GM13976 (cell line): Measurements from ENCODE around the gene SMIM13.

Source experiments
- DNase-seq: peaks from one replicate; pipeline ENCODE4 v3.0.0; 2012; ENCODE audit warnings: low spot score
- in situ Hi-C: fragments of 300-500 bp; cut with MboI; formaldehyde crosslinking; loops from one replicate; pipeline ENCODE4 v1.12.0; 2022; ENCODE audit warnings: low sequenced_read_pairs, mixed read lengths, inconsistent platforms; ENCODE audit not compliant: unreplicated experiment
- TF ChIP-seq, protein P1 (sequence below): IDR thresholded peaks from 2 replicates; pipeline ENCODE4 v1.5.1; 2012; ENCODE audit warnings: borderline replicate concordance, mild to moderate bottlenecking; ENCODE audit not compliant: insufficient read depth; ENCODE audit errors: extremely low read depth, missing control alignments, control extremely low read depth

SMIM13 gene

DNA sequence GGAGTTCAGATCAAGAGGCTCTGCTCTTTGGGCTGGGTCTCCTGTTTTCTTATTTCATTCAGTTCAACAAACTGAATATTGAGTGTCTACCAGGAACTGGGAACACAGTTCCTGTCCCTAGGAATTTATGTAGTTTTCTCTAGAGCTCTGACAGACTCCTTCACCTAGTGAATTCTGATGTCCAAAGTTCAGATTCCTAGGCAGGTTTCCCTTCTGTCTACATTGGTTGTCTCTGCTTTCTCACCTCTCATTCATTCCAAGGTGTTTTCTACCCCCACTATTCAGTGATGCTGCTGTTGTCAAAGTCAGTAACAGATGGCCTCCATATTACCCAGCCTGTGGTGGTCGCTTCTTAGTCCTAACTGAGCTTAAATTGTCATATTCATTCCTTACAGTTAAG is 4.4 kb downstream of the SMIM13 start:
- in situ Hi-C loops = no loop called here

DNA sequence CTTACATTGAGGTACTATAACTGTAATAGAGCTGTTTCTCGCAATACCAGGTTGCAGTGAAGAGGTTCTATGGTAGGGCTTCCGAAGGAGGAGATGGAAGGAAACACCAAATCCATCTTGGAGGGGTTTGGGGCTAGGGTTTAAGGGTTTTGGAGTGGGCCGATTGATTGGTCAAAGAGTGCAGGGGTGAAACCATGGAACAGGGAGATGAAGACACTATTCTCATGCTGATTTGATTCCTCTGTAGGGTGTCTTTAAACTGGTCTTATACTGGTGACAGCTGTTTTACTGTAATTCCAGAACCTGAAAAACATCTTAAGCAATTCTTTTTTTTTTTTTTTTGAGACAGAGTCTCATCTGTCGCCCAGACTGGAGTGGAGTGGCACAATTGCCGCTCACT is 7.8 kb downstream of the SMIM13 start:
- TF ChIP-seq, protein P1, sequence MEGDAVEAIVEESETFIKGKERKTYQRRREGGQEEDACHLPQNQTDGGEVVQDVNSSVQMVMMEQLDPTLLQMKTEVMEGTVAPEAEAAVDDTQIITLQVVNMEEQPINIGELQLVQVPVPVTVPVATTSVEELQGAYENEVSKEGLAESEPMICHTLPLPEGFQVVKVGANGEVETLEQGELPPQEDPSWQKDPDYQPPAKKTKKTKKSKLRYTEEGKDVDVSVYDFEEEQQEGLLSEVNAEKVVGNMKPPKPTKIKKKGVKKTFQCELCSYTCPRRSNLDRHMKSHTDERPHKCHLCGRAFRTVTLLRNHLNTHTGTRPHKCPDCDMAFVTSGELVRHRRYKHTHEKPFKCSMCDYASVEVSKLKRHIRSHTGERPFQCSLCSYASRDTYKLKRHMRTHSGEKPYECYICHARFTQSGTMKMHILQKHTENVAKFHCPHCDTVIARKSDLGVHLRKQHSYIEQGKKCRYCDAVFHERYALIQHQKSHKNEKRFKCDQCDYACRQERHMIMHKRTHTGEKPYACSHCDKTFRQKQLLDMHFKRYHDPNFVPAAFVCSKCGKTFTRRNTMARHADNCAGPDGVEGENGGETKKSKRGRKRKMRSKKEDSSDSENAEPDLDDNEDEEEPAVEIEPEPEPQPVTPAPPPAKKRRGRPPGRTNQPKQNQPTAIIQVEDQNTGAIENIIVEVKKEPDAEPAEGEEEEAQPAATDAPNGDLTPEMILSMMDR = no peak
- in situ Hi-C loops = no loop called here
- DNase-seq = no peak

More for the DNA sequence above, 4.4 kb downstream of the SMIM13 start:
- TF ChIP-seq, protein P1 = no peak
- DNase-seq = no peak

DNA sequence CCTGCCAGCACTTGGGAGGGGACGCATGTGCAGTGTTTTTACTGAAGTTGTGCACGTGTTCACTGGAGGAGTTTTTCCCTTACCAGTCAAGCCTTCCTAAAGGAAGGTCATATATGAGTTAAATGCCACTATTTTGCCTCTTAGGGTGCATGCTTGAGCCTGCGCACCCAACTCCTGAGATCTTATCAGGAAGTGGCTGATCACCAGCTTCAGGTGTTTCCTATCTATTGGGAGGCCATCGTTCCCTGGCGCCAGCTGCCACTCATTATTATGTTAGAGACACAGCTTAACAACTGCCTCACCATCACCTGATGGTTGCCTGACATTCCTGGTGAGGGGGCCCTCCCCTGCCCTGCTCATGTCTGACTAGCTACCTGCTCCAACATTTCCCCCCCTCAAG is 9.4 kb downstream of the SMIM13 start:
- in situ Hi-C loops = no loop called here
- no peak for DNase-seq
- TF ChIP-seq, protein P1 = no peak

DNA sequence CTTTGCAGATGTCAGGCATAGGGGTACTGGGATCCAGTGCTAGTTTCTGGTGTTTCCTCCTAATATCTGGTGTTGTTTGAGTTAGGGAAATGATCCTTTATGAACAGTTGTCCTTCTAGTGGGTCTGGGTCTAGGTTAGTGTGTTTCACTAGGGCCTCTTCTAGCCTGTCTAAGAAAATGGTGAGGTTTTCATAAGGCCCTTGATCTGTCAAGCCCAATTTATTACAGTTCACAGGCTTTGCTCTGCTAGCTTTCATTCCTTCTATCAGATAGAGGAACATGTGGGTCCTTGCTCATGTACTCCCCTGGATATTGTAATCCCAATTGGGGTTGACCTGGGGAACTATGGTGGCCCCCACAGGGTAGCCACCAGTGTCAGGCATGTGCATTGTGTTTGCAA is 15.1 kb downstream of the SMIM13 start:
- in situ Hi-C loops = no loop called here
- no peak for DNase-seq
- TF ChIP-seq, protein P1 = no peak

DNA sequence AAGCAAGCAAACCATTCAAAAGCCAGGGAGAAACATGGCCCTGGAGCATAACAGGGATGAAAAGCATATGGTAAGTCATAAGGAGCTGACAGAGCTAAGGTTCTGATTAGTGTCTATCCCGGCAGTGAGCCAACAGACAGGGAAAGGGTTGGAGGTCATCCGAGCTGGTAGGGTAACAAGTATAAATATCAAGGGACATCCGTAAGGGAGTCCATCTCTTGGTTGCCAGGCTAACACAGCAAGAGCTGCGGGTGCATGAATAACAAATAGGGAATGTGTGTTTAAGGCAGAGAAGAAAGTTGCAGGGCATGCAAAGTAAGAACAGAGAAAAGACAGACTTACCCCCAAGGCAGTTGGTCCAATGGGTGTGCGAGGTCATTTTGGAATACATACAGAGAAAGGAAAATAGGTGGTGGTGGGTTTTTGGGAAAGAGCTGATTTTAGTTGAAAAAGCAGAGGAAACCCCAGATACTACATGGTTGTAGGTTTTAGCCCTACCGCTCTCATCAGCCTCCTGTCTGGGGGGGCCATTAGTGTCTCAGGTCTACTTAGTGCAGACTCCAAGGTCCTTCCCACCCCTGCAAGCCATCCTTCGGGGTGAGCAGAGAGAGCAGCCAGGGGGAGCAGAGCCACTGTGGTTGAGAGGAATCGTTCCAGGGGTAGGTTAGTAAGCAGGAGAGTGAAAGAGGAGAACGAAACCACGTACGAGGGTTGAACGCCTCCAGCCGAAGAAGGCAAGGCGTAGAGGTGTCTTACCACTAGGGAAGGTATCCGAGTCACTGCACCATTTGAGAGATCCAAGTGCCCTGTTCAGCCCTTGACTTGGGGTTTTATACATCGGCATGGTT is 17.5 kb downstream of the SMIM13 start, which contains the start of gene ERVFRD-1:
ERVFRD-1 (minus strand) TSS at position 805 of the 848 bp plus-strand sequence. CDS start 6,415 bp downstream, outside the sequence.
- no peak for DNase-seq
- in situ Hi-C loops = no loop called here
- TF ChIP-seq, protein P1 = no peak

DNA sequence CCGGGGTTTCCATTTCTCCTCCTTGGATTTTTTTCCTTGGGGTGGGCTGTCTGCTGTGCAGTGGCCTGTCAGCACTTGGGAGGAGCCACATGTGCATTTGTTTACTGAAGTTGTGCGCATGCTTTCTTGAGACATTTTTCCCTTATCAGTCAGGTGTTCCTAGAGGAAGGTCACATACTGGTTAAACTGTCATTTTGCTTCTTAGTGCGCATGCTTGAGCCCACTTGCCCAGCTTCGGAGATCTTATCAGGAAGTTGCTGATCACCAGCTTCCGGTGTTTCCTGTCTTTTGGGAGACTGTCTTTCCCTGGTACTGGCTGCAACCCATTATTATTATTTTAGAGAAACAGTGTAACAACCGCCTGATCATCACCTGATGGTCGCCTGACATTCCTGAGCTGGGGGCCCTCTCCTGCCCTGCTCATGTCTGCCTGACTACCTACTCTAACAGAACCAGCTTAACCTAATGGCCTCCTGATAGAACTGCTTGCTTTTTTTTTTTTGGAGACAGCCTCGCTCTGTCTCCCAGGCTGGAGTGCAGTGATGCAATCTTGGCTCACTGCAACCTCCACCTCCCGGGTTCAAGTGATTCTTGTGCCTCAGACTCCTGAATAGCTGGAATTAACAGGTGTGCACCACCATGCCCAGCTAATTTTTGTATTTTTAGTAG is 18.3 kb downstream of the SMIM13 start:
- TF ChIP-seq, protein P1 = no peak
- DNase-seq = no peak
- in situ Hi-C loops = no loop called here
